Keratinocyte (primary cell): ENCODE data around the gene DISP1.

Experiments used
- EZH2 ChIP-seq: IDR thresholded peaks from one replicate; pipeline ENCODE4 v1.6.1; 2012; ENCODE audit warnings: inconsistent platforms, mild to moderate bottlenecking, low read length, moderate library complexity
- TF ChIP-seq, protein P1 (sequence below), 3 experiments: IDR thresholded peaks in 1 of 3; conservative IDR thresholded peaks in 1 of 3; optimal IDR thresholded peaks in 1 of 3; 2 replicates in 2 of 3; 3 replicates in 1 of 3; pipeline versions ENCODE3 to v1.5.1; 2011; ENCODE audit warnings: low read length in 3 of 3, mild to moderate bottlenecking in 3 of 3, moderate library complexity in 2 of 3, control low read depth in 1 of 3, inconsistent platforms in 1 of 3; ENCODE audit not compliant: insufficient read depth in 2 of 3; ENCODE audit errors: extremely low read depth in 1 of 3

DNA sequence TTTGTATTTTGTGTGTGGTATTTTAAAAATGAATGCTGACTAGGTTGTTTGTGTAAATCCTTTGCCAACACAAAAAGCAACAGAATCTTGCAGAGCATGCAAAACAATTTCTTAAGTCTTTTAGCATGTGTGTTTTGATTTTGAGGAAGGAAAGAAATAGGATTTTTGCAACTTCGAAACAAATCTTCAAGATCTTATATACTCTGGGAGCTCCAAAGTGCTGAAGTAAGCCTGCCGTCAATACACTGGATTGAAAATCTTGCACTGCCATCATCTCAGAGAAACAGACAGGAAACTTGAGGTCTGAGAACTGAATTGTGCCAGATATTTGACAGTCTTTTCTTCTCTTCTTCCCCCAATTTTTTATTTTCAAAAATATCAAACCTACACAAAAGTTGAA, 29.3 kb upstream of the DISP1 start:
- TF ChIP-seq, protein P1, sequence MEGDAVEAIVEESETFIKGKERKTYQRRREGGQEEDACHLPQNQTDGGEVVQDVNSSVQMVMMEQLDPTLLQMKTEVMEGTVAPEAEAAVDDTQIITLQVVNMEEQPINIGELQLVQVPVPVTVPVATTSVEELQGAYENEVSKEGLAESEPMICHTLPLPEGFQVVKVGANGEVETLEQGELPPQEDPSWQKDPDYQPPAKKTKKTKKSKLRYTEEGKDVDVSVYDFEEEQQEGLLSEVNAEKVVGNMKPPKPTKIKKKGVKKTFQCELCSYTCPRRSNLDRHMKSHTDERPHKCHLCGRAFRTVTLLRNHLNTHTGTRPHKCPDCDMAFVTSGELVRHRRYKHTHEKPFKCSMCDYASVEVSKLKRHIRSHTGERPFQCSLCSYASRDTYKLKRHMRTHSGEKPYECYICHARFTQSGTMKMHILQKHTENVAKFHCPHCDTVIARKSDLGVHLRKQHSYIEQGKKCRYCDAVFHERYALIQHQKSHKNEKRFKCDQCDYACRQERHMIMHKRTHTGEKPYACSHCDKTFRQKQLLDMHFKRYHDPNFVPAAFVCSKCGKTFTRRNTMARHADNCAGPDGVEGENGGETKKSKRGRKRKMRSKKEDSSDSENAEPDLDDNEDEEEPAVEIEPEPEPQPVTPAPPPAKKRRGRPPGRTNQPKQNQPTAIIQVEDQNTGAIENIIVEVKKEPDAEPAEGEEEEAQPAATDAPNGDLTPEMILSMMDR (optimal IDR thresholded peaks at IDR 0.05 in 1 of 3, IDR thresholded peaks at IDR 0.05 in 1 of 3, conservative IDR thresholded peaks at IDR 0.05 in 1 of 3; ENCODE audit: extremely low read depth in 1 of 3, insufficient read depth in 2 of 3, low read length in 3 of 3), result no peak
- TF ChIP-seq EZH2, result no peak
